Activated CD8-positive, alpha-beta memory T cell treated with anti-CD3 and anti-CD28 coated beads for 36 hours (primary cell): ENCODE results near the gene HSPA1A. TPM values are rescaled to one million over a fixed set of nuclear protein-coding genes. Genes with fewer than 3 reads are reported as not detected.
"Not testable (repeated sequence)": the region's sequence is repeated elsewhere in the genome, so short reads cannot be mapped to it uniquely, and the experiment has no call there.

ENCODE experiments used
- CTCF ChIA-PET: fragments of 350-600 bp; sonication (Branson Sonifier 250); formaldehyde crosslinking; loops from one replicate; lab custom pipeline; 2021; ENCODE audit warnings: antibody characterized with exemption; lab: Charles Lee
- POLR2A ChIA-PET: fragments of 350-600 bp; sonication (Branson Sonifier 250); formaldehyde crosslinking; loops from one replicate; lab custom pipeline; 2021; ENCODE audit warnings: antibody characterized with exemption; lab: Charles Lee
- total RNA-seq, 2 experiments: library from RNA; stranded (reverse); gene quantifications; one replicate each; pipeline ENCODE4 v1.2.3, GENCODE V29; 2021

HSPA1A gene
- total RNA-seq, 2 experiments from 2014 or later = 62.0 to 63.9 TPM

- ChIA-PET CTCF (interaction anchor here (0.9 to 2.3 kb wide), 4 partner anchors 10 to 36 kb away, joined by 3 to 7 read pairs (median 4); partner anchors contain the start of gene LSM2), POLR2A (interaction anchor here (0.6 to 2.9 kb wide), 3 partner anchors 9 to 229 kb away, joined by 3 to 20 read pairs (median 7); partner anchors contain the start of gene LSM2)
These were observed 18.4 kb upstream of the HSPA1A start for GRCh38 chr6:31796993-31797385.

GRCh38 chr6:31797588-31797987 is 17.8 kb upstream of the HSPA1A start:
- ChIA-PET POLR2A (no interaction called here), CTCF (interaction anchor here (0.9 to 1.3 kb wide), 2 partner anchors 9 to 20 kb away, joined by 3 to 4 read pairs; partner anchors contain the start of gene LSM2)

- POLR2A ChIA-PET = interaction anchor here (0.6 kb wide), 1 partner anchor 32 kb away, joined by 3 read pairs; no protein-coding TSS in a partner anchor
- CTCF ChIA-PET = no interaction called here
These were observed 15.6 kb upstream of the HSPA1A start for GRCh38 chr6:31799781-31800180.

GRCh38 chr6:31801031-31801927 is 14.1 kb upstream of the HSPA1A start:
- POLR2A ChIA-PET = interaction anchor here (0.6 to 0.7 kb wide), 2 partner anchors 136 to 148 kb away, joined by 3 to 7 read pairs; no protein-coding TSS in a partner anchor
- CTCF ChIA-PET = interaction anchor here (0.7 to 0.8 kb wide), 2 partner anchors 16 to 28 kb away, joined by 3 to 7 read pairs; no protein-coding TSS in a partner anchor

- POLR2A ChIA-PET = interaction anchor here (0.7 to 3.1 kb wide), 9 partner anchors 8 to 142 kb away, joined by 3 to 20 read pairs (median 3); partner anchors contain the start of genes GPANK1, HSPA1B, VARS1 and VWA7
These were observed 9.3 kb upstream of the HSPA1A start for GRCh38 chr6:31805939-31806469.

GRCh38 chr6:31806470-31807272 is 8.7 kb upstream of the HSPA1A start, which contains the start of gene LSM2:
TSS of gene LSM2 (minus strand) at chr6:31806966. CDS start at chr6:31806757, 209 bp downstream.
- ChIA-PET POLR2A (interaction anchor here (0.6 to 3.1 kb wide), 13 partner anchors 8 to 1184 kb away, joined by 3 to 20 read pairs (median 4); partner anchors contain the start of genes GPANK1, HSPA1A, HSPA1B and HSPA1L), CTCF (interaction anchor here (0.6 to 2.0 kb wide), 10 partner anchors 9 to 1518 kb away, joined by 3 to 10 read pairs (median 4); partner anchors contain the start of genes HSPA1B and VARS1)

More at GRCh38 chr6:31805939-31806469, 9.3 kb upstream of the HSPA1A start:
- CTCF ChIA-PET = interaction anchor here (1.0 to 2.0 kb wide), 6 partner anchors 8 to 76 kb away, joined by 4 to 10 read pairs (median 4); partner anchors contain the start of genes HSPA1A, HSPA1L and VARS1

- CTCF ChIA-PET = not testable (repeated sequence)
- POLR2A ChIA-PET = interaction anchor here (0.6 kb wide), 1 partner anchor 9 kb away, joined by 3 read pairs; no protein-coding TSS in a partner anchor
These were observed 6.7 kb upstream of the HSPA1A start for GRCh38 chr6:31808599-31808998.

GRCh38 chr6:31811645-31812044 is 3.7 kb upstream of the HSPA1A start:
- POLR2A ChIA-PET = interaction anchor here (0.6 to 2.4 kb wide), 2 partner anchors 11 to 15 kb away, joined by 3 to 10 read pairs; partner anchors contain the start of gene HSPA1B
- CTCF ChIA-PET = interaction anchor here (1.2 kb wide), 1 partner anchor 10 kb away, joined by 4 read pairs; no protein-coding TSS in a partner anchor

- CTCF ChIA-PET = interaction anchor here (1.2 to 2.1 kb wide), 2 partner anchors 9 to 13 kb away, joined by 5 to 8 read pairs; partner anchors contain the start of gene HSPA1B
- POLR2A ChIA-PET = interaction anchor here (0.6 to 2.6 kb wide), 9 partner anchors 8 to 236 kb away, joined by 3 to 12 read pairs (median 4); partner anchors contain the start of gene HSPA1B
These were observed 1.9 kb upstream of the HSPA1A start for GRCh38 chr6:31813465-31813849.

- ChIA-PET POLR2A (interaction anchor here (1.0 to 2.6 kb wide), 6 partner anchors 8 to 273 kb away, joined by 3 to 12 read pairs (median 4); partner anchors contain the start of genes DDAH2, HSPA1B and LSM2), CTCF (interaction anchor here (1.6 to 2.1 kb wide), 3 partner anchors 9 to 19 kb away, joined by 4 to 8 read pairs (median 7); partner anchors contain the start of genes HSPA1B and VARS1)
These were observed 692 bp upstream of the HSPA1A start for GRCh38 chr6:31814677-31815024.

GRCh38 chr6:31817133-31817928 is 2.0 kb downstream of the HSPA1A start:
- ChIA-PET CTCF (interaction anchor here (1.0 to 1.7 kb wide), 2 partner anchors 10 to 20 kb away, joined by 3 to 6 read pairs; partner anchors contain the start of gene HSPA1B), POLR2A (interaction anchor here (0.6 to 1.4 kb wide), 3 partner anchors 9 to 165 kb away, joined by 3 to 4 read pairs (median 3); partner anchors contain the start of genes BAG6 and LSM2)

- ChIA-PET POLR2A (interaction anchor here (0.6 to 1.4 kb wide), 4 partner anchors 9 to 166 kb away, joined by 3 to 4 read pairs (median 4); partner anchors contain the start of genes BAG6 and LSM2), CTCF (interaction anchor here (1.0 to 1.7 kb wide), 2 partner anchors 10 to 20 kb away, joined by 3 to 6 read pairs; partner anchors contain the start of gene HSPA1B)
These were observed 2.7 kb downstream of the HSPA1A start for GRCh38 chr6:31817929-31818511.

GRCh38 chr6:31819871-31820299 is 4.5 kb downstream of the HSPA1A start:
- ChIA-PET POLR2A (no interaction called here), CTCF (interaction anchor here (0.7 to 1.0 kb wide), 3 partner anchors 95 to 240 kb away, joined by 3 to 5 read pairs (median 3); no protein-coding TSS in a partner anchor)

- CTCF ChIA-PET = interaction anchor here (0.7 to 1.0 kb wide), 2 partner anchors 181 to 240 kb away, joined by 3 to 5 read pairs; no protein-coding TSS in a partner anchor
- POLR2A ChIA-PET = not testable (repeated sequence)
These were observed 5.1 kb downstream of the HSPA1A start for GRCh38 chr6:31820399-31820798.

- ChIA-PET CTCF (interaction anchor here (1.8 to 2.2 kb wide), 3 partner anchors 9 to 10 kb away, joined by 4 to 9 read pairs (median 5); no protein-coding TSS in a partner anchor), POLR2A (interaction anchor here (1.4 to 2.4 kb wide), 2 partner anchors 8 to 11 kb away, joined by 3 to 10 read pairs; no protein-coding TSS in a partner anchor)
These were observed 6.1 kb downstream of the HSPA1A start for GRCh38 chr6:31821301-31822035.
